NCI-H2171 treated with DMSO at 0.1 percent for 48 hours (cell line): ENCODE measurements around the gene CPE.
"Not testable (repeated sequence)": the region's sequence is repeated elsewhere in the genome, so short reads cannot be mapped to it uniquely, and the experiment has no call there.

Source experiments
- DNase-seq: peaks from one replicate; lab custom pipeline; 2025; lab: John Stamatoyannopoulos, UW

The CPE gene

DNA sequence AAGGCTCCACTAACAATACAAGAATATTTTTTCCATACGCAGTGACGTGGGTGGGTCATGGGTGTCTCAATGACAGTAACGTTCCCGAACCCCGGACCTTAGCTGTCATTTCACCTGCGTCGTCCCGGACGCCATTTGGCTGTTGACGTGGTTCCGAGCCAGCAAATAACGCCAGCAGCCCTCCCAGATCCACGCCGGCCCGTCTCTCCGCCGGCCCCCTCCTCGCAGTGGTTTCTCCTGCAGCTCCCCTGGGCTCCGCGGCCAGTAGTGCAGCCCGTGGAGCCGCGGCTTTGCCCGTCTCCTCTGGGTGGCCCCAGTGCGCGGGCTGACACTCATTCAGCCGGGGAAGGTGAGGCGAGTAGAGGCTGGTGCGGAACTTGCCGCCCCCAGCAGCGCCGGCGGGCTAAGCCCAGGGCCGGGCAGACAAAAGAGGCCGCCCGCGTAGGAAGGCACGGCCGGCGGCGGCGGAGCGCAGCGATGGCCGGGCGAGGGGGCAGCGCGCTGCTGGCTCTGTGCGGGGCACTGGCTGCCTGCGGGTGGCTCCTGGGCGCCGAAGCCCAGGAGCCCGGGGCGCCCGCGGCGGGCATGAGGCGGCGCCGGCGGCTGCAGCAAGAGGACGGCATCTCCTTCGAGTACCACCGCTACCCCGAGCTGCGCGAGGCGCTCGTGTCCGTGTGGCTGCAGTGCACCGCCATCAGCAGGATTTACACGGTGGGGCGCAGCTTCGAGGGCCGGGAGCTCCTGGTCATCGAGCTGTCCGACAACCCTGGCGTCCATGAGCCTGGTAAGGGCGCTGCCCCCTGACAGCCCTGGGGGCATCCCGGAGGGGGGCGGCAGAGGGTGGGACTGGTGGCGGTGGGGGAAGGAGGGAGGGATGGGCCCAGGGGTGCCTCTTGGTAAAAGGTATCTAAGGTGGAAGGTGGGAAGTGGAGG, at the start of gene CPE:
CPE (plus strand) TSS at position 264 of the 933 bp plus-strand sequence; CDS start at position 478, 214 bp downstream.
- peak; percentile 74 for DNase-seq

- DNase-seq = no peak
These were observed 48.7 kb upstream of the CPE start for GRCh38 chr4:165330071-165330470.

DNA sequence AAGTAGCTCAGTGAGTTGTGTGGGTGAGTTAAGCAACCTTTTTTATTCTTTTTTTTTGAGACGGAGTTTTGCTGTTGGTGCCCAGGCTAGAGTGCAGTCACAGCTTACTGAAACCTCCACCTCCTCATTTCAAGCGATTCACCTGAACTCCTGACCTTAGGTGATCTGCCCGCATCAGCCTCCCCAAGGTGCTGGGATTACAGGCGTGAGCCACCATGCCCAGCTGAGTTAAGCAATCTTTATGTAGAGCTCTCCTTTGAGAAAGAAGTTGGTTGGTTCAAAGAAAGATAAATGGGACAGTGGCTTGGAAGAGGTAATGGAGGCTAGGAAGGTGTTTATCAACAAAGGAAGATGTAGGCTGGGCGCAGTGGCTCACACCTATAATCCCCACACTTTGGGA, 48.1 kb upstream of the CPE start:
- no peak for DNase-seq

DNA sequence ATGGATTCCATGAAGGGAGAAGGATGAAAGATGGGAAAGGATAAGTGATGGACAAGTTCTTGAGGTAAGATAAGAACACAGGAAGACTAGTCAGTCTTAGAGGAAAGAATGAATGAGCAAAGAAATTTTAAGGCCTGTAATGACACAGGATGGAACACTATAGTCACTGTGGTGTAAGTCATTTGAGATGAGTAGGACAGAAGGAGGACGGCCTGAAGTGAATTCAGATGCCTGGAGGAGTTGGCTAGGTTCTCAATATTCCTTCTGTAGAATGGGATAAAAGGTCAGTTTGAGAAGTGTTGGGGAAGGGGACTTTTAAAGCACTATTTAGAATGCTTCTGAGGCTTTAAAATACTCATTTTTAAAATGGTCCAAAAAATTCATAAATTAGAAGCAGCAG, 47.4 kb upstream of the CPE start:
- DNase-seq = no peak

DNA sequence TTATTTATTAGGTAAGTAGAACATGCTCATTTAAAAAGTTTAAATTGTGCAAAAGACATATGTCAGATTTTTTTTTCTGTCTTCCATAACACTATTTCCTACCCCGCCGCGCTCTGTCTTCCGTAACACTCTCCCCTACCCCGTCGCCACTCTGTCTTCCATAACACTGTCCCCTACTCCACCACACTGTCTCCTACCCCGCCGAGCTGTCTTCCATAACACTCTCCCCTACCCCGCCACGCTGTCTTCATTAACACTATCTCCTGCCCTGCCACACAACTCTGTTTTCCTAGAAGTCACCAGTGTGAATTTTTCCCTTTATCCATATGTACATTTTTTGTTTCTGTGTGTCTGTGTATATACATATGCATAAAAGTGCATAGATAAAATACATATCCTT, 47.0 kb upstream of the CPE start:
- no peak for DNase-seq

DNA sequence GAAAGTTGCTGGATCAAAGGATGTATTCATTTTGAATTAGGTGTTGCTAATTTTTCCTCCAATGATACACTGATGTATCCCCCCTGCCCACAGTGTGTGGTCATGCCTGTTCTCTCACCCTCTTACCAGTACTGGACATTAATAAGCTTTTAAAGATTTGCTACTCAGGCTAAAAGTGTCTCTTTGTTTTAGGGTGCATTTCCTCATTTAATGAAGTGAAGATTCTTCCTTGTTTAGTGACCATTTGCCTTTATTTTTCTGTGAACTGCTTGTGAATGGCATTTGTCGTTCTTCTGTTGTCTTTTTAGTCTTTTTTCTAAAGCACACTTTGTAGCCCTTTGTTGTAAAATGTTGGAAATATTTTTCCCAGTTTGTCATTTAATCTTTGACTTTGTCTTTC, 46.3 kb upstream of the CPE start:
- no peak for DNase-seq

- no peak for DNase-seq
These were observed 43.6 kb upstream of the CPE start for GRCh38 chr4:165335163-165335703.

- no peak for DNase-seq
These were observed 42.1 kb upstream of the CPE start for GRCh38 chr4:165336743-165337142.

DNA sequence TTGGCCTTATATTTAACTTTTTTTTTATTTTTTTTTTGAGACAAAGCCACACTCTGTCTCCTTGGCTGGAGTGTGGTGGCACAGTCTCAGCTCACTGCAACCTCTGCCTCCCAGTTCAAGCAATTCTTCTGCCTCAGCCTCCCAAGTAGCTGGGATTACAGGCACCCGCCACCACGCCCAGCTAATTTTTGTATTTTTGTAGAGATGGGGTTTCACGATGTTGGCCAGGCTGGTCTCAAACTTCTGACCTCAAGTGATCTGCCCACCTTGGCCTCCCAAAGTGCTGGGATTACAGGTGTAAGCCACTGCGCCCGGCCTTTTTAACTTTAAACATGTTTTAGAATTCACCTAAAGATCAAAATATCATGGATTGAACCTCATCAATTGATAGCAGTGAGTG, 36.5 kb upstream of the CPE start:
- DNase-seq = not testable (repeated sequence)

- peak; percentile 33 for DNase-seq
These were observed 35.2 kb upstream of the CPE start for GRCh38 chr4:165343353-165344191.

GRCh38 chr4:165345666-165346417, 33.0 kb upstream of the CPE start:
- DNase-seq = no peak

- DNase-seq = no peak
These were observed 30.9 kb upstream of the CPE start for GRCh38 chr4:165347647-165348569.

DNA sequence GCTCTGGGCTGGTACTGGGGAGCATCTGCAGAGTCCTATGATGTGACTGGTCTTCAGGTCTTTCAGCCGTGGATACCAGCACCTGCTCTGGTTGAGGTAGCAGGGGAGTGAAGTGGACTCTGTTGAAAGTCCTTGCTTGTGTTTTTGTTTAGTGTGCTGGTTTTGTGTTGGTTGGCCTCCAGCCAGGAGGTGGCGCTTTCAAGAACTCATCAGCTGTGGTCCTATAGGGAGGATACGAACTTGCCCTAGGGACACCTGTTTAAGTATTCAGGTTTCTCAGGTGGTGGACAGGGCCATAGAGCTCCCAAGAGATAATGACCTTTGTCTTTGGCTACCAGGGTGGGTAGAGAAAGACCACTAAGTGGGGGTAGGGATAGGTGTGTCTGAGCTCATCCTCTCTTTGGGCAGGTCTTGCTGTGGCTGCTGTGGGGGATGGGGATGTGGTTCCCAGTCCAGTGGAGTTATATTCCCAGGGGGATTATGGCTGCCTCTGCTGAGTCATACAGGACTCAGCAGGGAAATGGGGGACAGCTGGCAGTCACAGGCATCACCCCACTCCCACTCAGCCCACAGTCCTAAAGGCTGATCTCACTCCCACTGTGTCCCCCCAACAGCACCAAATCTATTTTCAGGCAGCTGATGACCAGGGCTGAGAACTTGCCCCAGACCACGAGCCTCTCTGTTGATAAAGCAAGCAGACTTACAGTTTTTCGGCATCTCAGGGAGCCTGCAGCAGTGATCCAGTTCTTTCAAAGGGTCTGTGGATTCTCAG, 27.3 kb upstream of the CPE start:
- no peak for DNase-seq

- peak; percentile 45 for DNase-seq
These were observed 22.9 kb upstream of the CPE start for GRCh38 chr4:165355900-165356300.

DNA sequence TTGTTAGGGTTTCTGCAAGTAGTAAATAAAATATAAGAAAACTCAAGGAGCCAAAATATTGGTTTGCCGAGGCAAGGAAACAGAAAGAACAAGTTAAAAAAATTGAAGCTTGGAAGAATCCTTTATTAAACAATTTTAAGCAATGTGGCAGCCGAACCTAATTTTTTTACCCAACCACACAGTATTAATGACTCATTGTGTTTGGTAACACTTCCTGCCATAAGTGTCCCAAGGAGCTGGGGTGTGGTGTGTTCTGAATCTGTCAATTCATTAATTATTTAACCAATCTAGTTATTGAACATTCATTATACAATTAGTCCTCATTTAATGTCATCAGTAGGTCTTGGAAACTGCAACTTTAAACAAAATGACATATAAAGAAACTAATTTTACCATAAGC, 19.3 kb upstream of the CPE start:
- DNase-seq = no peak

DNA sequence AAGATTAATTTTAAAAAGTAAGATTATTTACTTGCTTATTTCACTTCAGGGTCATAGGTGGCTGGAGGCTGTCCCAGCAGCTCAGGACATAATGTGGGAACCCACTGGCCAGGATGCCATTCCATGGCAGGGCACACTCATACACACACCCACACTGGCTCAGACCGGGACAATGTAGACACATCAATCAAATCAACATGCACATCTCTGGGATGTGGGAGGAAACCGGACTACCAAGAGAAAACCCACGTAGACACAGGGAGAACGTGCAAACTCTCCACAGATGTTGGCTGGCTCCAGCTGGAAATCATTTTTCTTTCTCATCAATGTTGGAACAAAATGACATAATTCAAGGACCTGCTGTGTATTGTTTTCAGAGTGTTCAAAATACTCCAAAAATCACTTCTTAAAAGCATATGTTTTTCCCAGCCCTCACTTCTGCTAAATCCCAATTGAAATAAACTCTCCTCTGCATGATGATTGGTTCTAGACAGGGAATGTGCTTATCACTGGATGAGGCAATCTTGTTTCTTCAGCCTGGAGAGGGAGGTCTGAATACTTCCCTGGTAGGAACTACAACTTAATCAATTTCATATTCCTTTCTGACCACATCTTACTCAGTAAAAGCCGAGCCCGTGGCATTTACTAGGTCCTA, 18.6 kb upstream of the CPE start:
- DNase-seq = no peak

DNA sequence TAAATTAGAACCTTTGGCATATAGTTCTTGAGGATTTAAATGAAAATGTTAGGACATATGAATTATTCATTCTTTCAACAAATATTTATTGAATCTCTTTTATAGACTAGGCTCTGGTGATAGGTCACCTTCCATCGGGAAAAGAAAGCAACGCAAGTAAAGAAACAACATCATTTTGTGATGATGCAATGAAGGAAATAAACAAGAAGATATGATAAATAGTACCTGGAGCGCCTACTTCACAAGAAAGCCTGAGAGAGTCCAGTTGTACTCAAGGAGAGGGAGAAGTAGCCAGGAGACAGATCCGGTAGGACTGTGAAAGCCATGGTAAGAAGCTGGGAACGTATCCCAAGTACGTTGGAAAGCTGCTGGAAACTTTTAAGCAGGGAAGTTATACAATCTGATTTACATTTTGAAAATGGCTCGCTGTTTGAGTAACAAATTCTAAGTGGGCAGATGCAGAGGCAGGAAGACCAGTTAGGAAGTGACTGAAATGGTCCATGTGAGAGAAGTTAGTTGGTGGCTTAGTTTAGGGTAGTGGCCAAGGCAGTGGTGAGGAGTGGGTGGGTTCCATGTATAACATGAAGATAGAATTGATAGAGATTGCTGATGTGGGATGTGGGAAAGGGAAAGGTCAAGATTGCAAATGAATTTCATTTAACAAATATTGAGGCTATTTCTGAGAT, 17.7 kb upstream of the CPE start:
- DNase-seq = no peak

DNA sequence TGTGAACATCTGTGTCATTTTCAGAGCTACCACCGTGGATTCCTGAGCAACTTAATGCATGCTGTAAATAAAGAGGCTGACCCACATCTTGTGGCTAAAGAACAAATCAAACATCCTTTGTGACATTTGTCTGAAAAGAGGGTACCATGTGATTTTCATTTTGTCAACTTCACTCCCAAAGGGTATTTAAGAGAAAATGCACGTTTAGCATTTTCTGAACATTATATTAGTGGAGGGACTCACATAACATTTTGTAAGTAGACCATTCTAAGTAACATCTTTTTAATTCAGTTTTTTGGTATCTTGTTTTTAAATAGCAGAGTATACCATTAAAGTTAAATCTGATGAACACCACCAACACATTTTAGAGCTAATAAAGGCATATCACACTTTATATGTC, 17.0 kb upstream of the CPE start:
- DNase-seq = no peak
